OCI-LY7 (cell line): Measurements from ENCODE around the gene C3. TPM values are rescaled to one million over a fixed set of nuclear protein-coding genes. Genes with fewer than 3 reads are reported as not detected.

Experiments
- BruUV-seq: library from RNA; stranded (reverse); fragments of 400-500 nt; replicated peaks from 2 replicates; lab custom pipeline; 2021; lab: Mats Ljungman, UMichigan
- CTCF ChIA-PET: fragments of 300-600 bp; sonication (Branson Sonifier 250); formaldehyde crosslinking; loops from one replicate; lab custom pipeline; 2022; ENCODE audit warnings: antibody characterized with exemption; ENCODE audit not compliant: unreplicated experiment; lab: Charles Lee
- POLR2A ChIA-PET: fragments of 300-600 bp; sonication (Branson Sonifier 250); formaldehyde crosslinking; loops from one replicate; lab custom pipeline; 2022; ENCODE audit warnings: antibody characterized with exemption; lab: Charles Lee
- DNase-seq: peaks from one replicate; pipeline ENCODE4 v3.0.0-alpha.2; 2015; ENCODE audit warnings: low spot score
- H2AFZ ChIP-seq: fragments of 200-600 bp; sonication (generic), shearing (Covaris generic); 2 replicates; pipeline ENCODE4 v1.6.1; 2014; ENCODE audit warnings: mild to moderate bottlenecking, antibody characterized with exemption, low read length, moderate library complexity
- H3K27ac ChIP-seq: fragments of 200-600 bp; sonication (generic); 2 replicates; pipeline ENCODE4 v1.5.1; 2014; ENCODE audit warnings: mixed run types, low read depth, mild to moderate bottlenecking, moderate library complexity, low read length, inconsistent platforms; ENCODE audit not compliant: poor library complexity, severe bottlenecking
- H3K36me3 ChIP-seq: fragments of 200-600 bp; sonication (generic); 2 replicates; pipeline ENCODE4 v1.6.1; 2014; ENCODE audit warnings: mild to moderate bottlenecking, antibody characterized with exemption, low read length, moderate library complexity, mixed read lengths; ENCODE audit not compliant: insufficient read depth
- H3K4me1 ChIP-seq: fragments of 200-600 bp; sonication (generic); 2 replicates; pipeline ENCODE4 v1.5.1; 2014; ENCODE audit warnings: mild to moderate bottlenecking, low read length; ENCODE audit not compliant: insufficient read depth, poor library complexity, severe bottlenecking
- H3K4me2 ChIP-seq: fragments of 200-600 bp; sonication (generic); 2 replicates; pipeline ENCODE4 v1.6.1; 2014; ENCODE audit warnings: mild to moderate bottlenecking, low read length
- H3K4me3 ChIP-seq: fragments of 200-600 bp; sonication (generic); 2 replicates; pipeline ENCODE4 v1.5.1; 2014; ENCODE audit warnings: mild to moderate bottlenecking, low read depth, low read length; ENCODE audit not compliant: poor library complexity, severe bottlenecking
- H3K79me2 ChIP-seq: fragments of 200-600 bp; sonication (generic); 2 replicates; pipeline ENCODE4 v1.6.1; 2016; ENCODE audit warnings: low read depth, mild to moderate bottlenecking, low read length, moderate library complexity, mixed read lengths; ENCODE audit not compliant: insufficient read depth
- H3K9me2 ChIP-seq: fragments of 200-600 bp; sonication (generic); 2 replicates; pipeline ENCODE4 v1.6.1; 2016; ENCODE audit warnings: mild to moderate bottlenecking, low read length, mixed read lengths; ENCODE audit not compliant: insufficient read depth
- H3K9me3 ChIP-seq: fragments of 200-600 bp; sonication (generic); 2 replicates; pipeline ENCODE4 v1.6.1; 2014; ENCODE audit warnings: mild to moderate bottlenecking, mixed run types, low read length, mixed read lengths
- H4K20me1 ChIP-seq: fragments of 200-600 bp; sonication (generic); 2 replicates; pipeline ENCODE4 v1.6.1; 2014; ENCODE audit warnings: mild to moderate bottlenecking, antibody characterized with exemption, low read length, moderate library complexity, mixed read lengths; ENCODE audit not compliant: insufficient read depth
- CTCF ChIP-seq: fragments of 200-600 bp; sonication (generic); conservative IDR thresholded peaks from 2 replicates; pipeline ENCODE4 v1.5.1; 2014; ENCODE audit warnings: mild to moderate bottlenecking, antibody characterized with exemption, low read length, moderate library complexity, mixed read lengths
- EZH2phosphoT487 ChIP-seq: fragments of 200-600 bp; sonication (generic); IDR thresholded peaks from 2 replicates; pipeline ENCODE4 v1.6.1; 2018; ENCODE audit warnings: low read depth, borderline replicate concordance, mild to moderate bottlenecking, mixed run types, antibody characterized with exemption, low read length, moderate library complexity, mixed read lengths
- intact Hi-C: fragments of 100-400 bp; cut with micrococcal nuclease; formaldehyde crosslinking; loops from one replicate; pipeline ENCODE4 v1.10.0; 2022; ENCODE audit not compliant: unreplicated experiment
- total RNA-seq, 2 experiments: library from RNA; depleted of rRNA in 1 of 2; stranded (reverse); fragments of >200 nt in 1 of 2; shearing (Covaris generic) in 1 of 2; gene quantifications; 2 replicates each; pipeline ENCODE4 v1.2.3, GENCODE V29; 2014 to 2022

The C3 gene
- total RNA-seq, 2 experiments from 2014 or later, result 0.13 TPM; not detected in 1

DNA sequence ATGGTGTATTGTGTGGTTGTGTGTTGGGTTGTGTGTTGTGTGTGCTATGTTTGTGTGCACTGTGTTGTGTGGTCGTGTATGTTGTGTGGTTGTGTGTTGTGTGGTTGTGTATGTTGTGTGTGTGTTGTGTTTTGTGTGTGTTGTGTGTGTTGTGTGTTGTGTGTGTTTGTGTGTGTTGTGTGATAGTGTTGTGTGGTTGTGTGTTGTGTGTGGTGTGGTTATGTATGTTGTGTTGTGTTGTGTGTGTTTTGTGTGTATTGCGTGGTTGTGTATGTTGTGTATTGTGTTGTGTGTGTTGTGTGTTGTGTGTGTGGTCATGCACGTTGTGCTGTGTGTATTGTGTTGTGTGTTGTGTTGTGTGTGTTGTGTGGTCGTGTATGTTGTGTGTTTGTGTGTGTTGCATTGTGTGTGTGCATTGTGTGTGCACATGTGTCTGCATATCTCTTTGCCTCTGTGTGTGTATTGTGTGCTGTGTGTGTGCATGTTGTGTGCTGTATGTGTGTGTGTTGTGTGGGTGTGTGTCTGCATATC lies 2.9 kb downstream of the C3 start:
- Histone ChIP-seq H3K4me3 (no peak overlapping the region), H3K9me2 (no peaks in the 10 kb centered on the region), H3K36me3 (no peaks in the 10 kb centered on the region), H3K4me1 (peaks cover 35% of the 10 kb centered on the region), H3K9me3 (no peaks in the 10 kb centered on the region), H3K79me2 (no peaks in the 10 kb centered on the region), H4K20me1 (no peaks in the 10 kb centered on the region), H3K27ac (no peak overlapping the region), H2AFZ (no peak overlapping the region), H3K4me2 (no peak overlapping the region)
- intact Hi-C loops, result no loop called here
- no TSS peak for BruUV-seq
- DNase-seq, result no peak
- POLR2A ChIA-PET, result no interaction called here
- CTCF ChIA-PET, result no interaction called here
- TF ChIP-seq EZH2phosphoT487 (no peak), CTCF (peak; percentile 33; the same call in 1 of the 2 replicates)

DNA sequence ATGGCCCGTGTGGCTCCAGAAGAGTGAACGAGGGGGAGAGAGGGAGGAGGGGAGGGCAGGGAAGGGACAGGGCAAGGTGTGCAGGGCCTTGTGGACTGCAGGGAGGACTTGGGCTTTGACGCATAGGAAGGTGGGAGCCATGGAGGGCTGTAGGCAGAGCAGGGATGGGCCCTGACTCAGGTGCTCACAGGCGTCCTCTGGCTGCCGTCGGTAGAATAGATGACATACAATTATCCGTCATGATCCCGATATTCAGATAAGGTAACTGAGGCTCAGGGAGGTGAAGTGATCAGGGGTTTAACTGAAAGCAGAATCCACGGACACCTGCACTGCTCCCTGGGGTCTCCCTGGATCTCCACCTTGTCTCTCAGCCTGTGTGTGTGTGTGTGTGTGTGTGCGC lies 3.4 kb downstream of the C3 start:
- no peak overlapping the region for H2AFZ ChIP-seq
- ChIA-PET POLR2A (interaction anchor here (0.6 kb wide), 1 partner anchor 517 kb away, joined by 3 read pairs; no protein-coding TSS in a partner anchor), CTCF (interaction anchor here (0.7 kb wide), 1 partner anchor 31 kb away, joined by 4 read pairs; no protein-coding TSS in a partner anchor)
- no peaks in the 10 kb centered on the region for H3K79me2 ChIP-seq
- H3K27ac ChIP-seq, result no peak overlapping the region
- BruUV-seq, result no TSS peak
- DNase-seq, result no peak
- H3K4me2 ChIP-seq, result no peak overlapping the region
- TF ChIP-seq CTCF (peak; percentile 73), EZH2phosphoT487 (no peak)
- H3K4me3 ChIP-seq, result no peak overlapping the region
- H4K20me1 ChIP-seq, result no peaks in the 10 kb centered on the region
- H3K9me2 ChIP-seq, result no peaks in the 10 kb centered on the region
- no peaks in the 10 kb centered on the region for H3K36me3 ChIP-seq
- H3K4me1 ChIP-seq, result peaks cover 30% of the 10 kb centered on the region
- intact Hi-C loops, result no loop called here
- H3K9me3 ChIP-seq, result no peaks in the 10 kb centered on the region

- TF ChIP-seq CTCF, result no peak
- TF ChIP-seq EZH2phosphoT487, result no peak
- no TSS peak for BruUV-seq
Measured at GRCh38 chr19:6716610-6716970, 3.9 kb downstream of the C3 start.

More at GRCh38 chr19:6716610-6716970, 3.9 kb downstream of the C3 start:
- Histone ChIP-seq H4K20me1 (no peaks in the 10 kb centered on the region), H3K36me3 (no peaks in the 10 kb centered on the region), H3K4me2 (no peak overlapping the region), H3K4me1 (peaks cover 25% of the 10 kb centered on the region), H3K9me2 (no peaks in the 10 kb centered on the region), H3K4me3 (no peak overlapping the region), H3K9me3 (no peaks in the 10 kb centered on the region), H3K79me2 (no peaks in the 10 kb centered on the region), H3K27ac (no peak overlapping the region), H2AFZ (no peak overlapping the region)
- DNase-seq, result no peak
- POLR2A ChIA-PET, result interaction anchor here (0.6 kb wide), 1 partner anchor 517 kb away, joined by 3 read pairs; no protein-coding TSS in a partner anchor
- intact Hi-C loops, result no loop called here
- CTCF ChIA-PET, result interaction anchor here (0.7 kb wide), 1 partner anchor 30 kb away, joined by 4 read pairs; no protein-coding TSS in a partner anchor
